CD14-positive monocyte (primary cell): Measurements from ENCODE around the gene DCLK1. TPM values are rescaled to one million over a fixed set of nuclear protein-coding genes. Genes with fewer than 3 reads are reported as not detected.

ENCODE experiments used
- DNase-seq, 3 donors: peaks; one replicate each; pipeline ENCODE4 v3.0.0-alpha.2; 2011 to 2022
- H2AFZ ChIP-seq: 2 replicates; pipeline ENCODE4 v1.6.0; 2012; ENCODE audit warnings: mild to moderate bottlenecking, low read depth, low read length, inconsistent platforms; ENCODE audit not compliant: insufficient read depth, poor library complexity, severe bottlenecking
- H3K27ac ChIP-seq, 2 donors: 1 replicate in 1 of 2; 2 replicates in 1 of 2; pipeline ENCODE4 v1.5.1; 2012 to 2013; ENCODE audit warnings: low read length in 2 of 2, control low read depth in 1 of 2, inconsistent platforms in 1 of 2, low read depth in 1 of 2, mild to moderate bottlenecking in 1 of 2
- H3K27me3 ChIP-seq, 2 donors: one replicate each; pipeline versions ENCODE4 v1.6.0 to v1.6.1; 2011 to 2013; ENCODE audit warnings: low read length in 2 of 2; ENCODE audit not compliant: control insufficient read depth in 2 of 2, insufficient read depth in 2 of 2
- H3K36me3 ChIP-seq, 2 donors: replicated peaks in 1 of 2; 1 replicate in 1 of 2; 2 replicates in 1 of 2; pipeline versions ENCODE4 v1.5.1 to v1.6.1; 2012 to 2013; ENCODE audit warnings: low read length in 2 of 2, control low read depth in 1 of 2, inconsistent platforms in 1 of 2, mild to moderate bottlenecking in 1 of 2; ENCODE audit not compliant: insufficient read depth in 2 of 2, control insufficient read depth in 1 of 2
- H3K4me1 ChIP-seq, 2 donors: 1 replicate in 1 of 2; 2 replicates in 1 of 2; pipeline versions ENCODE4 v1.5.1 to v1.6.1; 2012 to 2013; ENCODE audit warnings: low read length in 2 of 2, control low read depth in 1 of 2, inconsistent platforms in 1 of 2, mild to moderate bottlenecking in 1 of 2, moderate library complexity in 1 of 2; ENCODE audit not compliant: insufficient read depth in 2 of 2, control insufficient read depth in 1 of 2
- H3K4me2 ChIP-seq: replicated peaks from 2 replicates; pipeline ENCODE3; 2012; ENCODE audit warnings: low read length, moderate library complexity, mild to moderate bottlenecking; ENCODE audit not compliant: poor library complexity, severe bottlenecking; ENCODE audit errors: extremely low read depth
- H3K4me3 ChIP-seq, 3 experiments: fragments of 200-600 bp in 1 of 3; sonication (generic) in 1 of 3; replicated peaks in 1 of 3; 1 replicate in 2 of 3; 2 replicates in 1 of 3; pipeline ENCODE4 v1.5.1; 2011 to 2013; ENCODE audit warnings: low read length in 3 of 3, mild to moderate bottlenecking in 3 of 3, control low read depth in 2 of 3, low read depth in 2 of 3, inconsistent platforms in 1 of 3, moderate library complexity in 1 of 3
- H3K79me2 ChIP-seq: 2 replicates; pipeline ENCODE4 v1.6.0; 2012; ENCODE audit warnings: mild to moderate bottlenecking, control low read depth, inconsistent platforms, low read length, moderate library complexity; ENCODE audit not compliant: insufficient read depth
- H3K9ac ChIP-seq: 2 replicates; pipeline ENCODE4 v1.6.0; 2017; ENCODE audit warnings: low read length, mild to moderate bottlenecking; ENCODE audit not compliant: insufficient read depth, poor library complexity, severe bottlenecking
- H3K9me3 ChIP-seq, 2 donors: replicated peaks in 1 of 2; 1 replicate in 1 of 2; 2 replicates in 1 of 2; pipeline versions ENCODE4 v1.5.1 to v1.6.1; 2012 to 2013; ENCODE audit warnings: low read length in 2 of 2, control low read depth in 1 of 2; ENCODE audit not compliant: control insufficient read depth in 1 of 2, insufficient read depth in 1 of 2
- H4K20me1 ChIP-seq: 2 replicates; pipeline ENCODE4 v1.6.0; 2012; ENCODE audit warnings: mild to moderate bottlenecking, low read length, control low read depth, moderate library complexity; ENCODE audit not compliant: insufficient read depth
- H3K27ac Mint-ChIP-seq, 7 donors: one replicate each; pipeline ENCODE4 v1.8.0; 2020; ENCODE audit warnings: mild to moderate bottlenecking in 7 of 7, mixed read lengths in 7 of 7, moderate library complexity in 6 of 7, inconsistent platforms in 2 of 7
- H3K27me3 Mint-ChIP-seq, 3 donors: one replicate each; pipeline ENCODE4 v1.8.0; 2021 to 2022; ENCODE audit warnings: low read depth in 3 of 3, mild to moderate bottlenecking in 3 of 3, mixed read lengths in 3 of 3, moderate library complexity in 3 of 3, inconsistent platforms in 1 of 3
- H3K36me3 Mint-ChIP-seq, 2 donors: one replicate each; pipeline ENCODE4 v1.8.0; 2020; ENCODE audit warnings: mixed read lengths in 2 of 2, inconsistent platforms in 1 of 2, mild to moderate bottlenecking in 1 of 2
- H3K4me1 Mint-ChIP-seq: one replicate; pipeline ENCODE4 v1.8.0; 2020; ENCODE audit warnings: mild to moderate bottlenecking, mixed read lengths
- H3K4me3 Mint-ChIP-seq, 2 donors: one replicate each; pipeline ENCODE4 v1.8.0; 2020; ENCODE audit warnings: mild to moderate bottlenecking in 2 of 2, mixed read lengths in 2 of 2, moderate library complexity in 1 of 2
- H3K9me3 Mint-ChIP-seq, 7 donors: one replicate each; pipeline ENCODE4 v1.8.0; 2020 to 2022; ENCODE audit warnings: mixed read lengths in 7 of 7, mild to moderate bottlenecking in 6 of 7, moderate library complexity in 6 of 7, inconsistent platforms in 2 of 7
- WGBS: methylation state at CpG from one replicate; pipeline ENCODE4 v1.1.5; 2013; ENCODE audit warnings: missing lambda C conversion rate; ENCODE audit not compliant: insufficient coverage; 5-methylcytosine and 5-hydroxymethylcytosine counted together
- intact Hi-C, 2 donors: fragments of 100-400 bp; cut with micrococcal nuclease; formaldehyde crosslinking; loops; one replicate each; pipeline versions ENCODE4 v1.15.0 to v1.15.1; 2023
- polyA plus RNA-seq, 3 donors: library from polyadenylated mRNA; depleted of rRNA in 1 of 3; unstranded in 2 of 3; stranded (reverse) in 1 of 3; fragments of 300-500 nt in 2 of 3; fragments of >200 nt in 1 of 3; fragmentation: Illumina TruSeq in 2 of 3; gene quantifications; 1 replicate in 2 of 3; 2 replicates in 1 of 3; pipeline ENCODE4 v1.2.3, GENCODE V29; 2012 to 2021
- TF ChIP-seq, protein P1 (sequence below): fragments of 200-600 bp; IDR thresholded peaks from one replicate; pipeline ENCODE4 v1.8.0; 2022; ENCODE audit warnings: antibody characterized with exemption, mild to moderate bottlenecking

Gene DCLK1
- polyA plus RNA-seq, 3 donors, result not detected

GRCh38 chr13:36148446-36148845, 17.3 kb upstream of the DCLK1 start:
- no CpG with 5 or more reads among the region's 1 CpG for WGBS
- no peaks in the 10 kb centered on the region for H4K20me1 ChIP-seq
- H3K9me3 ChIP-seq, result no peaks in the 10 kb centered on the region
- H3K4me3 ChIP-seq, result no peak overlapping the region
- TF ChIP-seq, protein P1, sequence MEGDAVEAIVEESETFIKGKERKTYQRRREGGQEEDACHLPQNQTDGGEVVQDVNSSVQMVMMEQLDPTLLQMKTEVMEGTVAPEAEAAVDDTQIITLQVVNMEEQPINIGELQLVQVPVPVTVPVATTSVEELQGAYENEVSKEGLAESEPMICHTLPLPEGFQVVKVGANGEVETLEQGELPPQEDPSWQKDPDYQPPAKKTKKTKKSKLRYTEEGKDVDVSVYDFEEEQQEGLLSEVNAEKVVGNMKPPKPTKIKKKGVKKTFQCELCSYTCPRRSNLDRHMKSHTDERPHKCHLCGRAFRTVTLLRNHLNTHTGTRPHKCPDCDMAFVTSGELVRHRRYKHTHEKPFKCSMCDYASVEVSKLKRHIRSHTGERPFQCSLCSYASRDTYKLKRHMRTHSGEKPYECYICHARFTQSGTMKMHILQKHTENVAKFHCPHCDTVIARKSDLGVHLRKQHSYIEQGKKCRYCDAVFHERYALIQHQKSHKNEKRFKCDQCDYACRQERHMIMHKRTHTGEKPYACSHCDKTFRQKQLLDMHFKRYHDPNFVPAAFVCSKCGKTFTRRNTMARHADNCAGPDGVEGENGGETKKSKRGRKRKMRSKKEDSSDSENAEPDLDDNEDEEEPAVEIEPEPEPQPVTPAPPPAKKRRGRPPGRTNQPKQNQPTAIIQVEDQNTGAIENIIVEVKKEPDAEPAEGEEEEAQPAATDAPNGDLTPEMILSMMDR, result no peak
- H3K79me2 ChIP-seq, result no peaks in the 10 kb centered on the region
- no peaks in the 10 kb centered on the region for H3K36me3 ChIP-seq
- no peaks in the 10 kb centered on the region for H3K27me3 ChIP-seq
- no peak overlapping the region for H3K4me3 Mint-ChIP-seq
- H3K36me3 Mint-ChIP-seq, result no peaks in the 10 kb centered on the region
- H3K4me1 Mint-ChIP-seq, result no peaks in the 10 kb centered on the region
- intact Hi-C loops, result no loop called here
- H3K27ac Mint-ChIP-seq, result no peak overlapping the region
- no peaks in the 10 kb centered on the region for H3K4me1 ChIP-seq
- no peak overlapping the region for H3K27ac ChIP-seq
- no peak overlapping the region for H2AFZ ChIP-seq
- H3K4me2 ChIP-seq, result no peak overlapping the region
- DNase-seq, result no peak
- no peak overlapping the region for H3K9ac ChIP-seq
- H3K27me3 Mint-ChIP-seq, result peaks cover 0 to 2% (median 0%) of the 10 kb centered on the region in 3 donors
- peaks cover 0 to 5% (median 1%) of the 10 kb centered on the region in 7 donors for H3K9me3 Mint-ChIP-seq

DNA sequence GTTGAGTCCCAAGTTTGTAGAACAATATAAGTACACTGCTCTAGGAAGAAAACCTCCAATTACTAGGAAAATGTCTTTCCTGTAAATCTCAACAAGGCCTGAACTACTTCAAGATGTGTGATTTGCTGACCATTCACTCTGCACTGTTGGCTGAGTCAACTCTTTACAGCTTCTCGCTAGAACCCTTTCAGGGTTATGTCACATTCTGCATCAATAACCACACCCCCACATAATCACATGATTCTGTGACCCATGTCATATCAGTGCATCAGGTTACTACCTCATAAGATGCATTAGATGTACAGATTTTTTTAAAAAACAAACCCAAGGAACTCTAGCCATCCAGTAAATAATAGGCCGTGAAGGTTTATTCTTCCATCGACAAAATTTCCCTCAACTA, 16.1 kb upstream of the DCLK1 start:
- H3K27me3 Mint-ChIP-seq, result peaks cover 0 to 2% (median under 1%) of the 10 kb centered on the region in 3 donors
- no peaks in the 10 kb centered on the region for H3K4me1 Mint-ChIP-seq
- TF ChIP-seq, protein P1, result no peak
- no peak overlapping the region for H2AFZ ChIP-seq
- no peaks in the 10 kb centered on the region for H4K20me1 ChIP-seq
- H3K4me3 Mint-ChIP-seq, result no peak overlapping the region
- H3K4me1 ChIP-seq, result no peaks in the 10 kb centered on the region
- no peaks in the 10 kb centered on the region for H3K36me3 ChIP-seq
- intact Hi-C loops, result no loop called here
- no peak overlapping the region for H3K4me2 ChIP-seq
- H3K79me2 ChIP-seq, result no peaks in the 10 kb centered on the region
- DNase-seq, result no peak
- no peaks in the 10 kb centered on the region for H3K36me3 Mint-ChIP-seq
- H3K4me3 ChIP-seq, result no peak overlapping the region
- H3K27me3 ChIP-seq, result no peaks in the 10 kb centered on the region
- no peak overlapping the region for H3K27ac Mint-ChIP-seq
- peaks cover 0 to 5% (median 1%) of the 10 kb centered on the region in 7 donors for H3K9me3 Mint-ChIP-seq
- H3K9me3 ChIP-seq, result no peaks in the 10 kb centered on the region
- WGBS, result 83% methylated on average over 1 of the region's 3 CpGs
- no peak overlapping the region for H3K27ac ChIP-seq
- H3K9ac ChIP-seq, result no peak overlapping the region
